HG03060 (cell line): ENCODE data around the gene CRADD.
"Not testable (repeated sequence)": the region's sequence is repeated elsewhere in the genome, so short reads cannot be mapped to it uniquely, and the experiment has no call there.

Source experiments
- ATAC-seq: cut with Tn5 transposase; IDR thresholded peaks from one replicate; pipeline ENCODE4 v1.9.1; 2021; ENCODE audit warnings: low read depth, moderate number of reproducible peaks; ENCODE audit not compliant: unreplicated experiment

The CRADD gene

GRCh38 chr12:93915411-93915810 lies 238.2 kb downstream of the CRADD start:
- no peak for ATAC-seq

GRCh38 chr12:93916402-93916801 lies 239.2 kb downstream of the CRADD start:
- ATAC-seq: no peak

GRCh38 chr12:93918262-93918661 lies 241.1 kb downstream of the CRADD start:
- no peak for ATAC-seq

GRCh38 chr12:93918900-93919299 lies 241.7 kb downstream of the CRADD start:
- ATAC-seq: no peak

GRCh38 chr12:93921521-93921920 lies 244.3 kb downstream of the CRADD start:
- ATAC-seq: no peak

GRCh38 chr12:93922583-93923006 lies 245.4 kb downstream of the CRADD start:
- ATAC-seq: no peak

GRCh38 chr12:93924367-93924766 lies 247.2 kb downstream of the CRADD start:
- no peak for ATAC-seq

- ATAC-seq: no peak
Measured at GRCh38 chr12:93925585-93926205, 248.5 kb downstream of the CRADD start.

- no peak for ATAC-seq
Measured at GRCh38 chr12:93926237-93926636, 249.1 kb downstream of the CRADD start.

GRCh38 chr12:93929081-93929480 lies 251.9 kb downstream of the CRADD start:
- not testable (repeated sequence) for ATAC-seq

GRCh38 chr12:93937812-93938211 lies 260.6 kb downstream of the CRADD start:
- ATAC-seq: no peak

- no peak for ATAC-seq
Measured at GRCh38 chr12:93938317-93938716, 261.1 kb downstream of the CRADD start.

GRCh38 chr12:93938931-93939330 lies 261.8 kb downstream of the CRADD start:
- no peak for ATAC-seq

- ATAC-seq: no peak
Measured at GRCh38 chr12:93939641-93940325, 262.6 kb downstream of the CRADD start.

GRCh38 chr12:93943780-93944179 lies 266.6 kb downstream of the CRADD start:
- ATAC-seq: no peak

GRCh38 chr12:93944201-93944600 lies 267.0 kb downstream of the CRADD start:
- no peak for ATAC-seq
